Chondrocyte (in vitro differentiated cells): Measurements from ENCODE around the gene SERPINB10. TPM values are rescaled to one million over a fixed set of nuclear protein-coding genes. Genes with fewer than 3 reads are reported as not detected.

Experiments used
- DNase-seq: peaks from one replicate; pipeline ENCODE4 v3.0.0; 2021; ENCODE audit warnings: mixed read lengths, low spot score
- H3K27ac Mint-ChIP-seq: one replicate; pipeline ENCODE4 v1.8.0; 2021; ENCODE audit warnings: mild to moderate bottlenecking, moderate library complexity, mixed read lengths; ENCODE audit not compliant: unreplicated experiment
- H3K27me3 Mint-ChIP-seq: 2 replicates; pipeline ENCODE4 v1.8.0; 2021; ENCODE audit warnings: low read depth, mixed read lengths
- H3K36me3 Mint-ChIP-seq: 2 replicates; pipeline ENCODE4 v1.8.0; 2021; ENCODE audit warnings: low read depth, mixed read lengths
- H3K4me1 Mint-ChIP-seq: 2 replicates; pipeline ENCODE4 v1.8.0; 2021; ENCODE audit warnings: low read depth, mild to moderate bottlenecking, mixed read lengths
- H3K4me3 Mint-ChIP-seq: one replicate; pipeline ENCODE4 v1.8.0; 2021; ENCODE audit warnings: mild to moderate bottlenecking, moderate library complexity, mixed read lengths; ENCODE audit not compliant: unreplicated experiment
- H3K9me3 Mint-ChIP-seq: 2 replicates; pipeline ENCODE4 v1.8.0; 2021; ENCODE audit warnings: low read depth, mixed read lengths
- CTCF ChIP-seq: fragments of 200-600 bp; sonication (generic); IDR thresholded peaks from 2 replicates; pipeline ENCODE4 v1.5.0; 2021; ENCODE audit warnings: antibody characterized with exemption, mild to moderate bottlenecking, moderate library complexity
- total RNA-seq: library from RNA; stranded (reverse); gene quantifications from 3 replicates; pipeline ENCODE4 v1.2.1, GENCODE V29; 2021

Gene SERPINB10
- total RNA-seq, 1 donor from 2014 or later = not detected

DNA sequence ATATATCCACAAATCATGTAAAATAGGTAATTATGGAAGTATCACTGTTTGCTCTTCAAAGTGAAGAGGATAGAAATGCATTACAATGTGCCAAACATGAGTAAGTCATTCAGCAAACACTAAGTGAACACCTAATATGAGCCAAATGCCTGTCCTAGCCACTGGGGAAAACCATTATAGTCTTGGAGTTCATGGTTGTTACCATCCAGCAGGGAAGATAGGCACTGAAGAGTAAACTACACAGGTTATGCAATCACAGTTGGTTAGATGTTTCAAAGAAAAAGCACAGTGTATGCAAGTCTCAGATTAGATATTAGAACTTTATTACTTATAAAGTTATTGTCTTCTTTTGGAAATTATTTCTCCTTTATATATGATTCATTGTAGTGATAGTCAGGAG, 24.1 kb upstream of the SERPINB10 start:
- Mint-ChIP-seq H3K9me3 (peaks cover 2% of the 10 kb centered on the region), H3K4me3 (no peak overlapping the region)

DNA sequence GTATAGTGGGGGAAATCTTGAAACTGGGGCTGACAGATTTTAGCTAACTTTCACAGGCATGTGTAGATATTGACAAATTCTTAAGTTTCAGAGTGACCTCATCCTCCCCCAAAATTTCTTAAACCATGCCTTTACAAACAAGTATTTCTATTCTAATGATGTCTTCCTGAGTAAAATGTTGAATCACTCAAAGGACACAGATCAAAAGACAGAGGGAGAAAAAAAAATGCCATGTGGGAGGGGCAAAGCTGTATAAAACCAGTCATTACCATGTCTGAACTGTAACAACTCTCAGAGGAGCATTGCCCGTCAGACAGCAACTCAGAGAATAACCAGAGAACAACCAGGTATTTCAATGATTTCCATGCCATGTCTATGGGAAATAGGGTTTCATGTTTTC, 20.3 kb upstream of the SERPINB10 start, which contains the start of gene SERPINB2:
Gene SERPINB2, plus strand, starts transcription at position 282 of the 400 bp plus-strand sequence. CDS start 3,740 bp downstream, outside the sequence.
- no peak within 1 kb of the TSS for H3K27ac Mint-ChIP-seq
- no peak for TF ChIP-seq CTCF

More for the DNA sequence above, 24.1 kb upstream of the SERPINB10 start:
- no peak for DNase-seq
- H3K4me1 Mint-ChIP-seq = peaks cover 11% of the 10 kb centered on the region
- no peak overlapping the region for H3K27ac Mint-ChIP-seq
- no peaks in the 10 kb centered on the region for H3K36me3 Mint-ChIP-seq
- no peak for TF ChIP-seq CTCF
- H3K27me3 Mint-ChIP-seq = peaks cover 9% of the 10 kb centered on the region

DNA sequence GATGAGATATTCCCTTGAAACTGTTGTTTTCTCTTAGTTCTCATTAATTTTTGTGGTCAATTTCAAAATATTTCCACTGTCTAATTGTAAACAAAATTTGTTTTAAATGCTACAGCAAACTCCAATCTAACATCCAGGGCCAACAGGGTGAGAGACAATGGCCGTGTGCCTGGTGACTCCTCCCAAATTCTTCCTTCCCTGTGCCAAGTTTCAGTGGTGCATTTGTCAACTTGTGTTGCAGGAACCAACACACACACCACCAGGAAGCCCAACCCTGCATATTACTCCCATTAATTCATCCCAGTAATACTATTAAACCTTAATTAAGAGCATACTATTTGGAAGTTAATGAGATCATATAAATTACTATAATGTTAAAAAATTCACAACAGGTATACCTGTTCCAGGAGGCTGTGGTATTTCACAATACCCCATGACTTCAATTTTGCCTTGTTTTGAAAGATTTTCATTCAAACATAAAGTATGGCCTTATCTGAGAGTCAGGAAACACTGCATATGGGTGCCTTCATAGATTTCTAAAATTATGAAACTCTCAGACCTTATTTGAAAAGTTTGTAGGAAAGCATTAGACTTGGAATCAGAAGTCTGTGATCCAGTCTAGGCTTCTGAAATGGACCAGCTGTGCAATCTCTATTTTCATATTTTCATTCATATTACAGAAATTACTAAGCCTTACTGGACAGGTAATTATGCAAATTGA, 19.1 kb upstream of the SERPINB10 start:
- Mint-ChIP-seq H3K4me1 (no peaks in the 10 kb centered on the region), H3K9me3 (peaks cover 2% of the 10 kb centered on the region), H3K4me3 (no peak overlapping the region), H3K27me3 (peaks cover 18% of the 10 kb centered on the region), H3K36me3 (no peaks in the 10 kb centered on the region), H3K27ac (no peak overlapping the region)
- TF ChIP-seq CTCF = no peak
- DNase-seq = no peak

More for the DNA sequence above, 20.3 kb upstream of the SERPINB10 start, which contains the start of gene SERPINB2:
- Mint-ChIP-seq H3K4me1 (peaks cover 8% of the 10 kb centered on the region), H3K4me3 (no peak within 1 kb of the TSS), H3K36me3 (no peaks in the 10 kb centered on the region), H3K27me3 (peaks cover 18% of the 10 kb centered on the region), H3K9me3 (peaks cover 2% of the 10 kb centered on the region)
- DNase-seq = no peak

GRCh38 chr18:63889626-63890025, 18.1 kb upstream of the SERPINB10 start:
- Mint-ChIP-seq H3K4me1 (no peaks in the 10 kb centered on the region), H3K36me3 (no peaks in the 10 kb centered on the region), H3K4me3 (no peak overlapping the region), H3K9me3 (peaks cover 2% of the 10 kb centered on the region), H3K27ac (no peak overlapping the region), H3K27me3 (peaks cover 24% of the 10 kb centered on the region)
- TF ChIP-seq CTCF = no peak
- DNase-seq = no peak

GRCh38 chr18:63890237-63890949, 17.4 kb upstream of the SERPINB10 start:
- no peaks in the 10 kb centered on the region for H3K36me3 Mint-ChIP-seq
- H3K27ac Mint-ChIP-seq = no peak overlapping the region
- no peak overlapping the region for H3K4me3 Mint-ChIP-seq
- H3K27me3 Mint-ChIP-seq = peaks cover 26% of the 10 kb centered on the region
- DNase-seq = no peak
- H3K9me3 Mint-ChIP-seq = peaks cover 2% of the 10 kb centered on the region
- TF ChIP-seq CTCF = no peak
- H3K4me1 Mint-ChIP-seq = no peaks in the 10 kb centered on the region
